Sigmoid colon (tissue), 4 donors: ENCODE data around the gene EPG5.

Experiments used
- EP300 ChIP-seq, 4 donors: sonication (generic); formaldehyde crosslinking; IDR thresholded peaks; one replicate each; pipeline ENCODE4 v1.6.1; 2017; ENCODE audit warnings: antibody characterized with exemption in 4 of 4
- TF ChIP-seq, protein P1 (sequence below), 4 experiments: fragments of 450-650 bp in 3 of 4; fragments of 200-600 bp in 1 of 4; IDR thresholded peaks; one replicate each; pipeline ENCODE4 v1.5.1; 2016 to 2019; ENCODE audit warnings: antibody characterized with exemption in 4 of 4, mild to moderate bottlenecking in 3 of 4, moderate library complexity in 2 of 4

DNA sequence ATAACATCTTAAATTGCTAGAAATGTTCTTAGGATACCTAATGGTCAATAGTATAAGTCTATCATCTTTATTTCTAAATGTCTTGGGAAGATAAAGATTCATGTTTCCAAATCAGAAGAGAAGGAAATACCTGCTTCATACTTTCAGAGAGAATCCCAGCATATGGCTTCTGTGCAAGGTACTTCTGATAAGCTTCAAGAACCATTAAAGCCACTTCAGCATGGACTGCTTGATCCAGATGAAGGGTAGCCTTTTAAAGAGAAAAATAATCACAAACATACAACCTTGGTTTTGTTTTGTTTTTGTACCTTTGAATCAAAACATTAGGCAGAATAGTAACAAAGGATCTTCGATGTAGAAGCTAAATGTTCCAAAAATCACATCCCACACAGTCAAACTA is 44.0 kb downstream of the EPG5 start:
- TF ChIP-seq EP300 (IDR thresholded peaks at IDR 0.05) = no peak
- TF ChIP-seq, protein P1, sequence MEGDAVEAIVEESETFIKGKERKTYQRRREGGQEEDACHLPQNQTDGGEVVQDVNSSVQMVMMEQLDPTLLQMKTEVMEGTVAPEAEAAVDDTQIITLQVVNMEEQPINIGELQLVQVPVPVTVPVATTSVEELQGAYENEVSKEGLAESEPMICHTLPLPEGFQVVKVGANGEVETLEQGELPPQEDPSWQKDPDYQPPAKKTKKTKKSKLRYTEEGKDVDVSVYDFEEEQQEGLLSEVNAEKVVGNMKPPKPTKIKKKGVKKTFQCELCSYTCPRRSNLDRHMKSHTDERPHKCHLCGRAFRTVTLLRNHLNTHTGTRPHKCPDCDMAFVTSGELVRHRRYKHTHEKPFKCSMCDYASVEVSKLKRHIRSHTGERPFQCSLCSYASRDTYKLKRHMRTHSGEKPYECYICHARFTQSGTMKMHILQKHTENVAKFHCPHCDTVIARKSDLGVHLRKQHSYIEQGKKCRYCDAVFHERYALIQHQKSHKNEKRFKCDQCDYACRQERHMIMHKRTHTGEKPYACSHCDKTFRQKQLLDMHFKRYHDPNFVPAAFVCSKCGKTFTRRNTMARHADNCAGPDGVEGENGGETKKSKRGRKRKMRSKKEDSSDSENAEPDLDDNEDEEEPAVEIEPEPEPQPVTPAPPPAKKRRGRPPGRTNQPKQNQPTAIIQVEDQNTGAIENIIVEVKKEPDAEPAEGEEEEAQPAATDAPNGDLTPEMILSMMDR (IDR thresholded peaks at IDR 0.05) = no peak
